Jurkat, Clone E6-1 (cell line): ENCODE results near the gene SEMA3C.
A peak's percentile ranks its signal among the peaks of the same experiment; 100 is the strongest.

Experiments used
- DNase-seq: peaks from one replicate; pipeline ENCODE4 v3.0.0-alpha.2; 2011; ENCODE audit warnings: low read depth, low spot score
- H3K4me3 ChIP-seq: 2 replicates; pipeline ENCODE4 v1.5.1; 2011; ENCODE audit warnings: mild to moderate bottlenecking, low read length, control low read depth, moderate library complexity

SEMA3C gene

GRCh38 chr7:80729591-80730320 lies 189.1 kb downstream of the SEMA3C start:
- DNase-seq: no peak
- no peak overlapping the region for H3K4me3 ChIP-seq

GRCh38 chr7:80726666-80727065 lies 192.2 kb downstream of the SEMA3C start:
- no peak overlapping the region for H3K4me3 ChIP-seq

GRCh38 chr7:80725181-80725611 lies 193.7 kb downstream of the SEMA3C start:
- H3K4me3 ChIP-seq: no peak overlapping the region
- no peak for DNase-seq

More at GRCh38 chr7:80726666-80727065, 192.2 kb downstream of the SEMA3C start:
- no peak for DNase-seq

- H3K4me3 ChIP-seq: no peak overlapping the region
- no peak for DNase-seq
These were observed 194.5 kb downstream of the SEMA3C start for GRCh38 chr7:80724249-80724871.

- no peak for DNase-seq
- no peak overlapping the region for H3K4me3 ChIP-seq
These were observed 196.1 kb downstream of the SEMA3C start for GRCh38 chr7:80722616-80723195.

GRCh38 chr7:80721883-80722615 lies 196.8 kb downstream of the SEMA3C start:
- DNase-seq: no peak
- H3K4me3 ChIP-seq: no peak overlapping the region

- DNase-seq: no peak
- H3K4me3 ChIP-seq: no peak overlapping the region
These were observed 198.7 kb downstream of the SEMA3C start for GRCh38 chr7:80720146-80720545.

GRCh38 chr7:80719261-80719660 lies 199.6 kb downstream of the SEMA3C start:
- no peak for DNase-seq
- H3K4me3 ChIP-seq: no peak overlapping the region

- no peak overlapping the region for H3K4me3 ChIP-seq
- no peak for DNase-seq
These were observed 207.3 kb downstream of the SEMA3C start for GRCh38 chr7:80711531-80711930.

GRCh38 chr7:80708123-80708522 lies 210.7 kb downstream of the SEMA3C start:
- no peak overlapping the region for H3K4me3 ChIP-seq
- no peak for DNase-seq

GRCh38 chr7:80707318-80707717 lies 211.5 kb downstream of the SEMA3C start:
- DNase-seq: no peak
- H3K4me3 ChIP-seq: no peak overlapping the region

GRCh38 chr7:80705130-80705781 lies 213.6 kb downstream of the SEMA3C start:
- no peak overlapping the region for H3K4me3 ChIP-seq
- DNase-seq: no peak

GRCh38 chr7:80703272-80703671 lies 215.6 kb downstream of the SEMA3C start:
- no peak for DNase-seq
- no peak overlapping the region for H3K4me3 ChIP-seq

GRCh38 chr7:80699721-80700256 lies 219.1 kb downstream of the SEMA3C start:
- H3K4me3 ChIP-seq: no peak overlapping the region
- no peak for DNase-seq

GRCh38 chr7:80699045-80699638 lies 219.7 kb downstream of the SEMA3C start:
- no peak overlapping the region for H3K4me3 ChIP-seq
- peak; percentile 31 for DNase-seq
